ENCODE data around the gene NMT1.

The NMT1 gene

GRCh38 chr17:45135192-45135977 is 74.3 kb downstream of the NMT1 start, which contains the start of gene ACBD4:
Gene ACBD4, plus strand, starts transcription at chr17:45135687. Its CDS starts 458 bp downstream, at chr17:45136145.
- no peaks in the 10 kb centered on the region for H3K9me3 ChIP-seq (ENCODE audit: control insufficient read depth, low read length)
- peak within 1 kb of the TSS; percentile 96 for H3K4me3 ChIP-seq (ENCODE audit: insufficient read depth, low read depth, low read length, poor library complexity, severe bottlenecking)
- peak; percentile 92 to 96 (median 95) for DNase-seq
- no peaks in the 10 kb centered on the region for H3K27me3 ChIP-seq (replicated peaks; ENCODE audit: control insufficient read depth, insufficient read depth, low read length, poor library complexity, severe bottlenecking)
- peaks cover 17% of the 10 kb centered on the region for H3K4me1 ChIP-seq (ENCODE audit: control insufficient read depth, insufficient read depth, low read length, poor library complexity, severe bottlenecking)
- no peaks in the 10 kb centered on the region for H3K36me3 ChIP-seq (ENCODE audit: control insufficient read depth, insufficient read depth, low read length)
- peak within 1 kb of the TSS; percentile 81 for H3K27ac ChIP-seq (ENCODE audit: insufficient read depth, low read length, poor library complexity, severe bottlenecking)

- Histone ChIP-seq H3K27me3 (replicated peaks; ENCODE audit: control insufficient read depth, insufficient read depth, low read length, poor library complexity, severe bottlenecking) (no peaks in the 10 kb centered on the region), H3K4me1 (ENCODE audit: control insufficient read depth, insufficient read depth, low read length, poor library complexity, severe bottlenecking) (peaks cover 19% of the 10 kb centered on the region), H3K9me3 (ENCODE audit: control insufficient read depth, low read length) (no peaks in the 10 kb centered on the region), H3K36me3 (ENCODE audit: control insufficient read depth, insufficient read depth, low read length) (no peaks in the 10 kb centered on the region), H3K4me3 (ENCODE audit: insufficient read depth, low read depth, low read length, poor library complexity, severe bottlenecking) (peak overlapping the region; percentile 96), H3K27ac (ENCODE audit: insufficient read depth, low read length, poor library complexity, severe bottlenecking) (peak overlapping the region; percentile 81)
- no peak for DNase-seq
Measured at GRCh38 chr17:45135978-45136791, 75.1 kb downstream of the NMT1 start.

GRCh38 chr17:45136846-45137560 is 75.9 kb downstream of the NMT1 start:
- Histone ChIP-seq H3K9me3 (ENCODE audit: control insufficient read depth, low read length) (no peaks in the 10 kb centered on the region), H3K27ac (ENCODE audit: insufficient read depth, low read length, poor library complexity, severe bottlenecking) (no peak overlapping the region), H3K4me1 (ENCODE audit: control insufficient read depth, insufficient read depth, low read length, poor library complexity, severe bottlenecking) (peaks cover 24% of the 10 kb centered on the region), H3K36me3 (ENCODE audit: control insufficient read depth, insufficient read depth, low read length) (no peaks in the 10 kb centered on the region), H3K27me3 (replicated peaks; ENCODE audit: control insufficient read depth, insufficient read depth, low read length, poor library complexity, severe bottlenecking) (no peaks in the 10 kb centered on the region), H3K4me3 (ENCODE audit: insufficient read depth, low read depth, low read length, poor library complexity, severe bottlenecking) (no peak overlapping the region)
- DNase-seq = no peak

GRCh38 chr17:45137561-45138305 is 76.6 kb downstream of the NMT1 start:
- no peaks in the 10 kb centered on the region for H3K9me3 ChIP-seq (ENCODE audit: control insufficient read depth, low read length)
- no peak overlapping the region for H3K27ac ChIP-seq (ENCODE audit: insufficient read depth, low read length, poor library complexity, severe bottlenecking)
- no peak overlapping the region for H3K4me3 ChIP-seq (ENCODE audit: insufficient read depth, low read depth, low read length, poor library complexity, severe bottlenecking)
- H3K4me1 ChIP-seq (ENCODE audit: control insufficient read depth, insufficient read depth, low read length, poor library complexity, severe bottlenecking) = peaks cover 24% of the 10 kb centered on the region
- H3K27me3 ChIP-seq (replicated peaks; ENCODE audit: control insufficient read depth, insufficient read depth, low read length, poor library complexity, severe bottlenecking) = no peaks in the 10 kb centered on the region
- no peak for DNase-seq
- H3K36me3 ChIP-seq (ENCODE audit: control insufficient read depth, insufficient read depth, low read length) = no peaks in the 10 kb centered on the region

- H3K27me3 ChIP-seq (replicated peaks; ENCODE audit: control insufficient read depth, insufficient read depth, low read length, poor library complexity, severe bottlenecking) = no peaks in the 10 kb centered on the region
- H3K9me3 ChIP-seq (ENCODE audit: control insufficient read depth, low read length) = no peaks in the 10 kb centered on the region
- no peaks in the 10 kb centered on the region for H3K36me3 ChIP-seq (ENCODE audit: control insufficient read depth, insufficient read depth, low read length)
- peaks cover 28% of the 10 kb centered on the region for H3K4me1 ChIP-seq (ENCODE audit: control insufficient read depth, insufficient read depth, low read length, poor library complexity, severe bottlenecking)
- H3K27ac ChIP-seq (ENCODE audit: insufficient read depth, low read length, poor library complexity, severe bottlenecking) = no peak overlapping the region
- no peak overlapping the region for H3K4me3 ChIP-seq (ENCODE audit: insufficient read depth, low read depth, low read length, poor library complexity, severe bottlenecking)
- DNase-seq = no peak
Measured at GRCh38 chr17:45138911-45139532, 77.9 kb downstream of the NMT1 start.

GRCh38 chr17:45139533-45139920 is 78.4 kb downstream of the NMT1 start:
- Histone ChIP-seq H3K36me3 (ENCODE audit: control insufficient read depth, insufficient read depth, low read length) (no peaks in the 10 kb centered on the region), H3K9me3 (ENCODE audit: control insufficient read depth, low read length) (no peaks in the 10 kb centered on the region), H3K4me1 (ENCODE audit: control insufficient read depth, insufficient read depth, low read length, poor library complexity, severe bottlenecking) (peaks cover 30% of the 10 kb centered on the region), H3K27ac (ENCODE audit: insufficient read depth, low read length, poor library complexity, severe bottlenecking) (no peak overlapping the region), H3K4me3 (ENCODE audit: insufficient read depth, low read depth, low read length, poor library complexity, severe bottlenecking) (no peak overlapping the region), H3K27me3 (replicated peaks; ENCODE audit: control insufficient read depth, insufficient read depth, low read length, poor library complexity, severe bottlenecking) (no peaks in the 10 kb centered on the region)
- no peak for DNase-seq

- Histone ChIP-seq H3K4me3 (ENCODE audit: insufficient read depth, low read depth, low read length, poor library complexity, severe bottlenecking) (no peak overlapping the region), H3K36me3 (ENCODE audit: control insufficient read depth, insufficient read depth, low read length) (no peaks in the 10 kb centered on the region), H3K4me1 (ENCODE audit: control insufficient read depth, insufficient read depth, low read length, poor library complexity, severe bottlenecking) (peaks cover 25% of the 10 kb centered on the region)
Measured at GRCh38 chr17:45143094-45143670, 82.1 kb downstream of the NMT1 start.

GRCh38 chr17:45143767-45144198 is 82.7 kb downstream of the NMT1 start:
- H3K36me3 ChIP-seq (ENCODE audit: control insufficient read depth, insufficient read depth, low read length) = no peaks in the 10 kb centered on the region
- H3K4me1 ChIP-seq (ENCODE audit: control insufficient read depth, insufficient read depth, low read length, poor library complexity, severe bottlenecking) = peaks cover 25% of the 10 kb centered on the region
- peak overlapping the region; percentile 44 for H3K4me3 ChIP-seq (ENCODE audit: insufficient read depth, low read depth, low read length, poor library complexity, severe bottlenecking)
- peak overlapping the region; percentile 31 for H3K27ac ChIP-seq (ENCODE audit: insufficient read depth, low read length, poor library complexity, severe bottlenecking)
- no peak for DNase-seq
- H3K9me3 ChIP-seq (ENCODE audit: control insufficient read depth, low read length) = no peaks in the 10 kb centered on the region
- no peaks in the 10 kb centered on the region for H3K27me3 ChIP-seq (replicated peaks; ENCODE audit: control insufficient read depth, insufficient read depth, low read length, poor library complexity, severe bottlenecking)

More at GRCh38 chr17:45143094-45143670, 82.1 kb downstream of the NMT1 start:
- H3K9me3 ChIP-seq (ENCODE audit: control insufficient read depth, low read length) = no peaks in the 10 kb centered on the region
- H3K27me3 ChIP-seq (replicated peaks; ENCODE audit: control insufficient read depth, insufficient read depth, low read length, poor library complexity, severe bottlenecking) = no peaks in the 10 kb centered on the region
- no peak overlapping the region for H3K27ac ChIP-seq (ENCODE audit: insufficient read depth, low read length, poor library complexity, severe bottlenecking)
- no peak for DNase-seq
